Body of pancreas (tissue), 4 donors: ENCODE measurements around the gene GLT8D2. TPM values are rescaled to one million over a fixed set of nuclear protein-coding genes. Genes with fewer than 3 reads are reported as not detected.

ENCODE experiments used
- ATAC-seq: fragments of 150-250 bp; one replicate; pipeline ENCODE4 v1.9.1; 2016
- DNase-seq, 4 donors: peaks; one replicate each; pipeline ENCODE4 v3.0.0-alpha.2; 2019
- H3K27ac ChIP-seq, 4 donors: fragments of 200-600 bp; sonication (generic); 1 replicate in 3 of 4; 2 replicates in 1 of 4; pipeline versions ENCODE4 v1.5.1 to v1.6.1; 2016 to 2019; ENCODE audit warnings: mild to moderate bottlenecking in 1 of 4, mixed read lengths in 1 of 4, moderate library complexity in 1 of 4
- H3K27me3 ChIP-seq, 2 donors: fragments of 200-600 bp; sonication (generic); one replicate each; pipeline ENCODE4 v1.6.0; 2016; ENCODE audit warnings: mild to moderate bottlenecking in 1 of 2
- H3K36me3 ChIP-seq, 2 donors: fragments of 200-600 bp; sonication (generic); replicated peaks in 1 of 2; 2 replicates each; pipeline ENCODE4 v1.5.1; 2016; ENCODE audit warnings: low read depth in 2 of 2; ENCODE audit not compliant: insufficient read depth in 1 of 2
- H3K4me1 ChIP-seq: fragments of 200-600 bp; sonication (generic); one replicate; pipeline ENCODE4 v1.6.0; 2016
- H3K4me3 ChIP-seq, 2 donors: fragments of 200-600 bp; sonication (generic); 1 replicate in 1 of 2; 2 replicates in 1 of 2; pipeline ENCODE4 v1.5.1; 2016 to 2019
- H3K9me3 ChIP-seq, 3 donors: fragments of 200-600 bp; sonication (generic); 1 replicate in 2 of 3; 2 replicates in 1 of 3; pipeline ENCODE4 v1.5.1; 2016
- CTCF ChIP-seq, 7 experiments: fragments of 450-650 bp in 4 of 7; fragments of 200-600 bp in 3 of 7; sonication (generic) in 3 of 7; IDR thresholded peaks; one replicate each; pipeline ENCODE4 v1.5.1; 2016 to 2019; ENCODE audit warnings: antibody characterized with exemption in 7 of 7
- POLR2A ChIP-seq, 3 donors: fragments of 450-650 bp; IDR thresholded peaks; one replicate each; pipeline ENCODE4 v1.6.1; 2016; ENCODE audit warnings: antibody characterized with exemption in 3 of 3, mild to moderate bottlenecking in 2 of 3
- WGBS, 2 donors: methylation state at CpG; one replicate each; pipeline ENCODE4 v1.1.5; 2017; 5-methylcytosine and 5-hydroxymethylcytosine counted together
- intact Hi-C: fragments of 100-400 bp; cut with DNase I; formaldehyde crosslinking; loops from one replicate; pipeline ENCODE4 v1.15.1; 2023
- total RNA-seq, 2 donors: library from RNA; depleted of rRNA; stranded (reverse); fragments of >200 nt; gene quantifications; one replicate each; pipeline ENCODE4 v1.1.0, GENCODE V29; 2016

GLT8D2 gene
- 1 to 10 TPM in 1 of 2 donors, under 1 TPM in 1; 0.99 to 6.0 TPM for total RNA-seq

- H3K36me3 ChIP-seq, result no peaks in the 10 kb centered on the region
- DNase-seq (peak; percentile 22 to 53 (median 29)), ATAC-seq (peak; percentile 74)
- TF ChIP-seq CTCF (IDR thresholded peaks at IDR 0.05), result no peak
- TF ChIP-seq POLR2A (IDR thresholded peaks at IDR 0.05), result no peak
- H3K4me1 ChIP-seq, result peaks cover 14% of the 10 kb centered on the region
- no peak within 1 kb of the TSS for H3K4me3 ChIP-seq
- intact Hi-C loops, result no loop called here
- 1 to 2% methylated on average over 24 of the region's 24 CpGs for WGBS, 2 donors
- H3K9me3 ChIP-seq, result no peaks in the 10 kb centered on the region
- no peak within 1 kb of the TSS for H3K27ac ChIP-seq
- no peaks in the 10 kb centered on the region for H3K27me3 ChIP-seq
Observed at GRCh38 chr12:104049903-104050356, at the start of gene GLT8D2. TSS of gene GLT8D2 (minus strand) at chr12:104050187. CDS start at chr12:104019648, 30,539 bp downstream.

- TF ChIP-seq POLR2A (IDR thresholded peaks at IDR 0.05), result no peak
- TF ChIP-seq CTCF (IDR thresholded peaks at IDR 0.05), result no peak
Observed at GRCh38 chr12:104097954-104098353, 48.0 kb upstream of the GLT8D2 start.

GRCh38 chr12:104095289-104095688, 45.3 kb upstream of the GLT8D2 start:
- TF ChIP-seq POLR2A (IDR thresholded peaks at IDR 0.05), result no peak
- no peak for TF ChIP-seq CTCF (IDR thresholded peaks at IDR 0.05)
- Histone ChIP-seq H3K27ac (no peak overlapping the region), H3K4me1 (no peaks in the 10 kb centered on the region), H3K4me3 (no peak overlapping the region), H3K9me3 (no peaks in the 10 kb centered on the region), H3K36me3 (peaks cover 0 to 23% of the 10 kb centered on the region in 2 donors), H3K27me3 (no peaks in the 10 kb centered on the region)
- ATAC-seq (no peak), DNase-seq (no peak)
- intact Hi-C loops, result no loop called here
- 38 to 49% methylated on average over 1 of the region's 1 CpG for whole genome bisulfite sequencing, 2 donors

More at GRCh38 chr12:104097954-104098353, 48.0 kb upstream of the GLT8D2 start:
- H3K4me1 ChIP-seq, result no peaks in the 10 kb centered on the region
- H3K27me3 ChIP-seq, result no peaks in the 10 kb centered on the region
- H3K4me3 ChIP-seq, result no peak overlapping the region
- intact Hi-C loops, result no loop called here
- no peak overlapping the region for H3K27ac ChIP-seq
- DNase-seq (no peak), ATAC-seq (no peak)
- WGBS, 2 donors, result 96 to 100% methylated on average over 2 of the region's 2 CpGs
- H3K36me3 ChIP-seq, result peaks cover 0 to 25% of the 10 kb centered on the region in 2 donors
- no peaks in the 10 kb centered on the region for H3K9me3 ChIP-seq

DNA sequence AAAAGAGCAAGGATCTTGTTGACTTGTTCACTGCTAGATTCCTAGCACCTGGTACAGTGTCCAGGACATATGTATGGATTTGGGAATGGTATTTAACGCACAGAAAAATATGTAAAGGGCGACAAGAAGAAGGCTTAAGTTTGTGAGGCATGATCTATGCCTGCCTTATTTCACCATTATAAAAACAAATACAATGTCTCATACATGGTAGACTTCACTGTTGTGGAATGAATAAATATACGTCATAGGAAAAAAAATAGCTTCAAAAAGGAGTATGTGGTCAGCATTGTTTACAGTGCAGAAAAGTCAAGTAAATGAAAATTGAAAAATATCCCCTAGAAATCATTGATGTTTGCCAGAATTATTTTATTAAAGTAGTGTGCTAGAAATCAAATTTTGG, 44.3 kb upstream of the GLT8D2 start:
- Histone ChIP-seq H3K36me3 (peaks cover 0 to 21% of the 10 kb centered on the region in 2 donors), H3K27ac (no peak overlapping the region), H3K27me3 (no peaks in the 10 kb centered on the region), H3K4me3 (no peak overlapping the region), H3K9me3 (no peaks in the 10 kb centered on the region), H3K4me1 (no peaks in the 10 kb centered on the region)
- 94 to 95% methylated on average over 3 of the region's 3 CpGs for WGBS, 2 donors
- no peak for ATAC-seq
- intact Hi-C loops, result no loop called here
- TF ChIP-seq CTCF (IDR thresholded peaks at IDR 0.05), result no peak
- no peak for TF ChIP-seq POLR2A (IDR thresholded peaks at IDR 0.05)
- no peak for DNase-seq

DNA sequence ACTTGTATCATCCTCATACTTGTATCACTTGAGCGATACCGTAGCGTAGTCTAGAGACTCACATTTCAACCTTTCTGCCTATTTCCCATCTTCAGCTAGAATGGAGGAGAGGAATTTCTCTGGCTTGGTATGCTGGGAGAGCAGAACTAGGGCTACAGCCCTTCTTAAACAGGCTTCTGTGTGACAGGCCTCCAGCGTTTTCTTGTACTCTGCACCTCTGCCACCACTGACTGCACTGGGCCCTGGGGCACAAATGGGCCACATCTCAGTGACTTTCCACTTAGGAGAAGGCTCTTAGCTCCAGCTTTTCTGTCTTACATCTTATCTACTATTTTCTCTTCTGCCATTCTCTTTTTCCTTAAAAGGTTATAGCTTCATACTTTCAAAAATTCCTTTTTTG, 41.1 kb upstream of the GLT8D2 start:
- Histone ChIP-seq H3K27me3 (no peaks in the 10 kb centered on the region), H3K9me3 (no peaks in the 10 kb centered on the region), H3K4me1 (no peaks in the 10 kb centered on the region), H3K27ac (no peak overlapping the region), H3K4me3 (no peak overlapping the region), H3K36me3 (peaks cover 0 to 32% of the 10 kb centered on the region in 2 donors)
- ATAC-seq (no peak), DNase-seq (no peak)
- TF ChIP-seq CTCF (IDR thresholded peaks at IDR 0.05) (no peak), POLR2A (IDR thresholded peaks at IDR 0.05) (no peak)
- 90 to 97% methylated on average over 4 of the region's 4 CpGs for WGBS, 2 donors
- intact Hi-C loops, result no loop called here
